Measurements from ENCODE around the gene MT1X.
"Not testable (repeated sequence)": the region's sequence is repeated elsewhere in the genome, so short reads cannot be mapped to it uniquely, and the experiment has no call there.

The MT1X gene

GRCh38 chr16:56702836-56703235, 20.6 kb downstream of the MT1X start:
- peaks cover 10% of the 10 kb centered on the region for H3K4me1 Mint-ChIP-seq (ENCODE audit: low read depth)
- no peaks in the 10 kb centered on the region for H3K27me3 Mint-ChIP-seq
- no peaks in the 10 kb centered on the region for H3K36me3 Mint-ChIP-seq (ENCODE audit: low read depth)
- H3K4me3 Mint-ChIP-seq, result no peak overlapping the region
- H3K27ac Mint-ChIP-seq, result no peak overlapping the region
- H3K9me3 Mint-ChIP-seq, result no peaks in the 10 kb centered on the region

DNA sequence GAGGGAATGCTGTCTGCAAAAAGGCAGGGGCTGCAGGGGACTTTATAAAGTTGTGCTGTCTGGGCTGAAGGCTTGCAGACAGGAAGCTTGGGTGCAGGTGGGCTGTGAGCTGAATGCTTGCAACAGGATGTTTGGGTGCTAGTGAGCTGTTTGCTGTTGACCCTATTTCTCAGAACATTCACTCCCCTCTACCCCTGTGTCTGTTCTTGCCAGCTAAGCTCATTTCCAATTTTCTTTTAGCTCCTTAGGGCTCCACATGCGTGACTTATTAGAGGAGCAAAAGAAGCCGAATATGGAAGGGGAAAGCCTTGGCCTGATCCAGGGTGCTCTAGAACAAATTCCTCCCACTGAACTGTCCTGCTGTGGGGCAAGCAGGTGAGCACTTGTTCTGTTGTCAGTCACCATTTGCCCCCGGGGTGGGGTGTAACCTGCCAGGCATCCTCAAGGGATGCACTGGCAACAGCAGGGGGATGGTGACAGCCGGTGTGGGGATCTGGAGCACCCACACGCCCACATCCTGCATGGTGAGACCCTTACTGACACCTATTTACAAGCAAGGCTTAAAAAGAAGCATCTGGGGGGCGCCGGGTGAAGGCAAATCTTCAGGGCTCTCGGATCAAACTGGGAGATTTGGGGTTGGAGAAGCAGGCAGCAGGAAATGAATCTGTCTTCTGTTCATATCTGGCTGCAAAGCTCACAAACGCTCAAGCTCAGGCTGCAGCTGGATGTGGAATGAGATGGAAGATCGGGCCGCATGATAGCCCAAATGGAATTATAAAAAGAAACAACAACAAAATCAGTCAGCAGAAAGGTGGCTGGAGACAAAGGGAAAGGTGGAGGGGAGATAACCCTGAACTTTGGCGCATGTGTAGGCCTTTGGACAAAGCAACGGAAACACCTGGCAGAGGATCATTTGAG, 26.5 kb downstream of the MT1X start:
- H3K27ac Mint-ChIP-seq, result peak overlapping the region; percentile 83
- H3K9me3 Mint-ChIP-seq, result no peaks in the 10 kb centered on the region
- H3K4me3 Mint-ChIP-seq, result peak overlapping the region; percentile 73
- peaks cover 36% of the 10 kb centered on the region for H3K4me1 Mint-ChIP-seq (ENCODE audit: low read depth)
- H3K36me3 Mint-ChIP-seq (ENCODE audit: low read depth), result no peaks in the 10 kb centered on the region
- no peaks in the 10 kb centered on the region for H3K27me3 Mint-ChIP-seq

DNA sequence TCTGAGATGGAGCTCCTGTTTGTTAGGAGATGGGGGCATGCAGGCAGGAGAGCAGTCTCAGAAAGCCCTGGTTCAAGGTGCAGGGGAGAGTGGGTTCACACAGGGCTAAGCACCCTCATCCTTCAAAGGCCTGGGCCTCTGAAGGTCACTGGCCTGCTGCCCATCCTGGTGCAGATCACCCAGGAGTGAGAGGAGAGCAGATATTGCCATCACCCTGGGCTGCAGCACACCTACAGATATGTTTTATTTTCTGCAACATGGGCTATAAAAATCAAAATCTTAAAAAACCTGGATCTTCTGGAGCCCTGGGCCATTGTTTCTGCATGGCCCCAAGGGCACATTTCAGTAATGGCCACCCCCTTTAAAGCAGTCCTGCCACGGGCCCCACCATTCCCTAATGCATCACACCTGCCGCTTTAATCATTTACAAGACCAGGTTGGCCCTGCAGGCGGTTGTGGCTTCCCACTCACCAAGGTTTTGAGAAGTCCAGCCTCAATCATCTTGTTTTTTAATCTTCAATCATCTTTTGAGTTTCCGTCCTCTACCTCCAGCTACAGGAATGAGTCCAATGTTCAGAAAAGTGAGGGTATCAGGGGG, 27.3 kb downstream of the MT1X start:
- Mint-ChIP-seq H3K9me3 (no peaks in the 10 kb centered on the region), H3K27me3 (no peaks in the 10 kb centered on the region), H3K4me1 (ENCODE audit: low read depth) (peaks cover 36% of the 10 kb centered on the region), H3K36me3 (ENCODE audit: low read depth) (no peaks in the 10 kb centered on the region), H3K27ac (peak overlapping the region; percentile 83), H3K4me3 (peak overlapping the region; percentile 73)

DNA sequence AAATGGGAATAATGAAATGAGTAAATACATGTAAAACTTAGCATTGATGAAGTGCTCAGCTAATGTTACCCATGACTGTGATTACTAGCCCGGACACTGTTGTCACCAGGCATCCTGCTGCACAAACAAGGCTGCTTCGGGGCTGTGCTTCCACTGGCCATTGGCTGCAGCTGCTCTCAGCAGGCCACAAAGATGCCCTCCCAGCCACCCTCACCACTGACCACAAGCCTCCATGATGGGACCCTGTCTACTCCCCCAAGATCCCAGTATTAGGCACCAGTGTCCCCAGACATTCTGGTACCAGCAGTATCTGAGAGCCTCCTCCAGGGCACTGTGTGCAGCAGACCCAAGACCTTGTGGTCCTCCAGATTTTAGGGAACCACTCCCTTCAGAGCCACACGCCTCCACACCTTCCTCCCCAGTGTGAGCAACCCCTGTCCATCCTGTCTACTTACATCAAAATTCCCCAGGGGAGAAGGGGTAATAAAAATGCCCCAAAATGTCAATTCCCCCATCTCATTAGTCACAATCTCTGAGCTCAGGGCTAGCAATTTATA, 28.0 kb downstream of the MT1X start:
- H3K9me3 Mint-ChIP-seq, result no peaks in the 10 kb centered on the region
- H3K4me1 Mint-ChIP-seq (ENCODE audit: low read depth), result peaks cover 36% of the 10 kb centered on the region
- H3K36me3 Mint-ChIP-seq (ENCODE audit: low read depth), result no peaks in the 10 kb centered on the region
- no peaks in the 10 kb centered on the region for H3K27me3 Mint-ChIP-seq
- no peak overlapping the region for H3K4me3 Mint-ChIP-seq
- H3K27ac Mint-ChIP-seq, result peak overlapping the region; percentile 83

- Mint-ChIP-seq H3K27ac (no peak overlapping the region), H3K4me1 (ENCODE audit: low read depth) (peaks cover 36% of the 10 kb centered on the region), H3K36me3 (ENCODE audit: low read depth) (no peaks in the 10 kb centered on the region), H3K9me3 (no peaks in the 10 kb centered on the region), H3K4me3 (no peak overlapping the region), H3K27me3 (no peaks in the 10 kb centered on the region)
These were observed 29.6 kb downstream of the MT1X start for GRCh38 chr16:56711862-56712261.

GRCh38 chr16:56713794-56714193, 31.5 kb downstream of the MT1X start:
- Mint-ChIP-seq H3K27ac (no peak overlapping the region), H3K9me3 (no peaks in the 10 kb centered on the region), H3K4me3 (no peak overlapping the region), H3K27me3 (no peaks in the 10 kb centered on the region), H3K4me1 (ENCODE audit: low read depth) (peaks cover 26% of the 10 kb centered on the region), H3K36me3 (ENCODE audit: low read depth) (no peaks in the 10 kb centered on the region)

- Mint-ChIP-seq H3K4me1 (ENCODE audit: low read depth) (peaks cover 12% of the 10 kb centered on the region), H3K27ac (no peak overlapping the region), H3K36me3 (ENCODE audit: low read depth) (no peaks in the 10 kb centered on the region), H3K9me3 (no peaks in the 10 kb centered on the region), H3K27me3 (no peaks in the 10 kb centered on the region), H3K4me3 (no peak overlapping the region)
These were observed 32.9 kb downstream of the MT1X start for GRCh38 chr16:56715126-56715525.

GRCh38 chr16:56716761-56717160, 34.5 kb downstream of the MT1X start:
- no peaks in the 10 kb centered on the region for H3K27me3 Mint-ChIP-seq

DNA sequence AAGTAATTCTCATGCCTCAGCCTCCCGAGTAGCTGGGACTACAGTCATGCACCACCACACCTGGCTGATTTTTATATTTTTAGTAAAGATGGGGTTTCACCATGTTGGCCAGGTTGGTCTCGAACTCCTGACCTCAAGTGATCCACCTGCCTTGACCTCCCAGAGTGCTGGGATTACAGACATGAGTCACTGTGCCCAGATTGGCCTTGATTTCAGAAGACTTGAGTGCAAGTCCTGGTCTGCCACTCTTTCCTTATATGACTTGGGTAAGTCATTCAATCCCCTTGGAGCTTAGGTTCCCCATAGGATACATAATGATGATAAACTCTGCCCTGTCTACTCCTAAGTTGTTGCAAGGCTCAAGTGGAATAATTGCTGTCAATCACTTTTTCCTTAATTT, 35.3 kb downstream of the MT1X start:
- not testable (repeated sequence) for H3K27me3 Mint-ChIP-seq; H3K4me3 Mint-ChIP-seq; H3K4me1 Mint-ChIP-seq (ENCODE audit: low read depth); H3K27ac Mint-ChIP-seq; H3K36me3 Mint-ChIP-seq (ENCODE audit: low read depth); H3K9me3 Mint-ChIP-seq

More at GRCh38 chr16:56716761-56717160, 34.5 kb downstream of the MT1X start:
- no peaks in the 10 kb centered on the region for H3K36me3 Mint-ChIP-seq (ENCODE audit: low read depth)
- H3K27ac Mint-ChIP-seq, result no peak overlapping the region
- H3K9me3 Mint-ChIP-seq, result no peaks in the 10 kb centered on the region
- no peak overlapping the region for H3K4me3 Mint-ChIP-seq
- peaks cover under 1% of the 10 kb centered on the region for H3K4me1 Mint-ChIP-seq (ENCODE audit: low read depth)

GRCh38 chr16:56722200-56722842, 40.1 kb downstream of the MT1X start:
- H3K9me3 Mint-ChIP-seq, result no peaks in the 10 kb centered on the region
- no peak overlapping the region for H3K27ac Mint-ChIP-seq
- H3K27me3 Mint-ChIP-seq, result no peaks in the 10 kb centered on the region
- no peaks in the 10 kb centered on the region for H3K36me3 Mint-ChIP-seq (ENCODE audit: low read depth)
- H3K4me1 Mint-ChIP-seq (ENCODE audit: low read depth), result peaks cover 10% of the 10 kb centered on the region
- no peak overlapping the region for H3K4me3 Mint-ChIP-seq

GRCh38 chr16:56724191-56724590, 41.9 kb downstream of the MT1X start:
- H3K4me3 Mint-ChIP-seq, result no peak overlapping the region
- no peaks in the 10 kb centered on the region for H3K27me3 Mint-ChIP-seq
- H3K27ac Mint-ChIP-seq, result no peak overlapping the region
- H3K4me1 Mint-ChIP-seq (ENCODE audit: low read depth), result peaks cover 16% of the 10 kb centered on the region
- H3K36me3 Mint-ChIP-seq (ENCODE audit: low read depth), result no peaks in the 10 kb centered on the region
- H3K9me3 Mint-ChIP-seq, result no peaks in the 10 kb centered on the region

- no peaks in the 10 kb centered on the region for H3K36me3 Mint-ChIP-seq (ENCODE audit: low read depth)
- H3K27ac Mint-ChIP-seq, result no peak overlapping the region
- no peaks in the 10 kb centered on the region for H3K27me3 Mint-ChIP-seq
- H3K4me1 Mint-ChIP-seq (ENCODE audit: low read depth), result peaks cover 22% of the 10 kb centered on the region
- H3K4me3 Mint-ChIP-seq, result no peak overlapping the region
- H3K9me3 Mint-ChIP-seq, result no peaks in the 10 kb centered on the region
These were observed 44.0 kb downstream of the MT1X start for GRCh38 chr16:56726283-56726682.

- Mint-ChIP-seq H3K4me3 (no peak overlapping the region), H3K27ac (no peak overlapping the region), H3K9me3 (no peaks in the 10 kb centered on the region), H3K27me3 (no peaks in the 10 kb centered on the region), H3K36me3 (ENCODE audit: low read depth) (no peaks in the 10 kb centered on the region), H3K4me1 (ENCODE audit: low read depth) (peaks cover 22% of the 10 kb centered on the region)
These were observed 44.7 kb downstream of the MT1X start for GRCh38 chr16:56726926-56727325.

DNA sequence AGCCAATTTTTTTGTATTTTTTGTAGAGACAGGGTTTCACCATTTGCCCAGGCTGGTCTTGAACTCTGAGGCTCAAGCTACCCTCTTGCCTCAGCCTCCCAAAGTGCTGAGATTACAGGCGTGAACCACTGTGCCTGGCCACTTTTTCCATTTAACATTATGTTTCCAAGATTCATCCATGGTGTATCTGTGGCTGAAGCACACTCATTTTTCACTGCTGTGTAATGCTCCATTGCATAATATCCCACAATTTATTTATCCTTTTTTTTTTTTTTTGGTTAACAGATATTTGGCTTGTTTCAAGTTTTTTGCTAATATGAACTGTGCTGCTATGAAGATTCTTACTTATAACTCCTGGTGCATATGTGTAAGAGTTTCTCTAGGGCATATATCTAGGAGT, 45.8 kb downstream of the MT1X start:
- Mint-ChIP-seq H3K9me3 (no peaks in the 10 kb centered on the region), H3K27me3 (no peaks in the 10 kb centered on the region), H3K27ac (no peak overlapping the region), H3K4me3 (no peak overlapping the region), H3K36me3 (ENCODE audit: low read depth) (no peaks in the 10 kb centered on the region), H3K4me1 (ENCODE audit: low read depth) (peaks cover 13% of the 10 kb centered on the region)
